Naive B cell (primary cell): Measurements from ENCODE around the gene PCYT2. TPM values are rescaled to one million over a fixed set of nuclear protein-coding genes. Genes with fewer than 3 reads are reported as not detected.

Experiments used
- ATAC-seq, 2 donors: fragments of 150-1000 bp; cut with Tn5 transposase; 2 replicates each; pipeline ENCODE4 v1.10.0; 2021; ENCODE audit warnings: low read depth in 2 of 2, mild to moderate bottlenecking in 2 of 2, moderate library complexity in 2 of 2
- DNase-seq: peaks from one replicate; pipeline ENCODE4 v3.0.0; 2022
- H3K27ac Mint-ChIP-seq, 6 donors: one replicate each; pipeline ENCODE4 v1.8.0; 2020 to 2022; ENCODE audit warnings: mild to moderate bottlenecking in 6 of 6, mixed read lengths in 6 of 6, moderate library complexity in 5 of 6, inconsistent platforms in 2 of 6
- H3K27me3 Mint-ChIP-seq, 3 donors: one replicate each; pipeline ENCODE4 v1.8.0; 2021 to 2022; ENCODE audit warnings: mixed read lengths in 3 of 3, mild to moderate bottlenecking in 1 of 3
- H3K36me3 Mint-ChIP-seq, 2 donors: one replicate each; pipeline ENCODE4 v1.8.0; 2020 to 2022; ENCODE audit warnings: mixed read lengths in 2 of 2, inconsistent platforms in 1 of 2, mild to moderate bottlenecking in 1 of 2
- H3K4me1 Mint-ChIP-seq, 3 donors: one replicate each; pipeline ENCODE4 v1.8.0; 2020 to 2022; ENCODE audit warnings: mixed read lengths in 3 of 3, inconsistent platforms in 1 of 3, mild to moderate bottlenecking in 1 of 3, moderate library complexity in 1 of 3
- H3K4me3 Mint-ChIP-seq, 8 donors: one replicate each; pipeline ENCODE4 v1.8.0; 2020 to 2022; ENCODE audit warnings: mild to moderate bottlenecking in 8 of 8, mixed read lengths in 8 of 8, moderate library complexity in 8 of 8, inconsistent platforms in 2 of 8
- H3K9me3 Mint-ChIP-seq, 7 donors: one replicate each; pipeline ENCODE4 v1.8.0; 2020 to 2022; ENCODE audit warnings: mixed read lengths in 7 of 7, mild to moderate bottlenecking in 5 of 7, inconsistent platforms in 2 of 7, moderate library complexity in 1 of 7
- polyA plus RNA-seq, 6 donors: library from polyadenylated mRNA; unstranded; fragments of 300-500 nt; fragmentation: Illumina TruSeq; gene quantifications; one replicate each; pipeline ENCODE4 v1.2.3, GENCODE V29; 2021; ENCODE audit warnings: low read depth in 6 of 6

The PCYT2 gene
- polyA plus RNA-seq, 6 donors from 2014 or later, result 19.0 to 28.4 (median 21.2) TPM

DNA sequence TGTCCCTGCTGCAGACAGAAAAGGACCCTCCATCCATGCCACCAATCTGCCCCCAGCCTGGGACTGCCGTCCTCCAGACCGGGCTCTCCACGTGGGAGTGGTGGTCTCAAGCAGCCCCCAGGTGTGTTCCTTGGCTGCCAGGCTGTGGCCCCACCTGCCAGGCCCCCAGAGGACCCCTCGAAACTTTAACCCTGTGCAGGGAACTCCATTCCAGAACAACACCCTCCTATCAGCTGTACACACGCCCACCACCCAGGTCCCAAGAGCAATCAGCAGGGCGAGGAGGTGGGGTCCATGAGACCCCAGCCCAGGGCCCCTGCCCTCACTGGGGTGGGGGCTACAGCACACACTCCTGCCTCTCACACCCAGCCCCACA is 24.5 kb upstream of the PCYT2 start:
- ATAC-seq (no peak), DNase-seq (no peak)
- no peaks in the 10 kb centered on the region for H3K9me3 Mint-ChIP-seq
- no peaks in the 10 kb centered on the region for H3K36me3 Mint-ChIP-seq
- H3K4me1 Mint-ChIP-seq, result peaks cover 5 to 22% (median 12%) of the 10 kb centered on the region in 3 donors
- peaks cover 0 to 21% (median 15%) of the 10 kb centered on the region in 3 donors for H3K27me3 Mint-ChIP-seq
- peak overlapping the region in 7 of 8 donors; percentile 33 to 71 (median 45) for H3K4me3 Mint-ChIP-seq
- peak overlapping the region in 1 of 6 donors; percentile 74 for H3K27ac Mint-ChIP-seq

DNA sequence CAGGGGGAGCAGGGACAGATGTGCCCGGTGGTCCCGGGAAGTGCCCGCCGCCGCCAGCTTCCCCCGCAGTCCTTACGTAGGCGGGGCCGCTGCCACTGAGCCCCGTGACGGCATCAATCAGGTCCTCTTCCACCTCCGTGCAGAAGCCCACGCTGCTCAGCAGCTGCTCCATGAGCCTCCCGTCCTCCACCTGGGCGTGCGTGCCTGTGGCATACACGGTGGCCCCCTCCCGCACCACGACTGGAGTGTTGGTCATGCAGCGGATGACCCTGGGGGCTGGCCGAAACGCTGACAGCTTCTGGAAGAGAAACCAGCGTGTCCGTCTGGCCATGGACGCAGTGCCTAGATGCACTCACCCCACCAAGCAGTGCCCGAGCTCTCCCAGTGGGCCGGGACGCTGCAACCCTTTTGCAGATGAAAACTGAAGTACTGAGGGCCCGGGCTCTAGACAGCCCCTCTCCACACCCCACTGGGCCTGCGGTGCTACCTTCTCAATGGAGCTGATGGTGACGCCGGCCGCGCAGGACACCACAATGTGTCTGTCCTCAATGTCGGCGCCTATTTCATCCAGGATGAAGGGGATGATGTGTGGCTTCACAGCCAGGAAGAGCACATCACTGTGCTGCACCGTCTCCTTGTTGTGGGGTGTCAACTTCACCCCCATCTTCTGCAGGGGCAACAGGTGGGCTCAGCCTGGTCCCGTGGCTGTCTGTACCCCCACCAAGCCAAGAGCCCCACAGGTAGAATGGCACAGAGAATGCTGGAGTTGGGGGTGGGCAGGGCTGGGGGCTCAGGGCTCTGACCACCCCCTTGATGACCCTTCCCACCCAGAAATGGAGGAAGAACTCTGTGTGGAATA is 23.9 kb upstream of the PCYT2 start:
- Mint-ChIP-seq H3K36me3 (no peaks in the 10 kb centered on the region), H3K4me3 (peak overlapping the region in 5 of 8 donors; percentile 20 to 67 (median 45)), H3K4me1 (peaks cover 5 to 22% (median 12%) of the 10 kb centered on the region in 3 donors), H3K9me3 (no peaks in the 10 kb centered on the region), H3K27me3 (peaks cover 0 to 21% (median 15%) of the 10 kb centered on the region in 3 donors), H3K27ac (no peak overlapping the region)
- no peak for ATAC-seq
- DNase-seq, result no peak

DNA sequence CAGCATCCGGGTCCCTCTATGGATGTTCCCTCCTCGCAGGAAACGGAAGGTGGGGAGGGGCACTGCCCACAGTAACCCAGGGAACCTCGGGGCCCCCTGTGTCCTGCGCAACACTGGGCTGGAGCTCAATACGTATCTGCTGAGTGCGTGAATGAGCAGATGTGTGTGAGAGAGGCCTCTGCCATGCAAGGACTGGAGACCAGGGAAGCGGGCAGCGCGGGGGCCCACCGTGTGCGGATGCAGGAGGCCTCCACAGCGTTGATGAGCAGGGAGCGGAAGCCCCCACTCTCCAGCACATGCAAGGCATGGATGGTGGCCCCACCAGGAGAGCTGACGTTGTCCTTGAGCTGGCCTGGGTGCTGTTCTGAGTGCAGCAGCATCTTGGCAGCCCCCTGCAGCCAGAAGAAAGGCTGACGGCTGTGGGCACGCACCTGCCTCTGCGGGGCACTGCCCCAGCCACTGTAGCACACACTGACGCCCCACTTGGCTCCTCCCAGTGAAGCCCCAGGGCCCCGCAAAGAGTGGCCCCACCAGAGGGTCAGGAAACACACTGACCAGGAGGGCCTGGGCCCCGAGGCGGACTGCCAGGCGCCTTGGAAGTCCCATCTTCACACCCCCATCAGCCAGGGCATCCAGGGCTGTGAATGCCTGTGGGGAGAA is 23.0 kb upstream of the PCYT2 start:
- peaks cover 0 to 29% (median 17%) of the 10 kb centered on the region in 3 donors for H3K27me3 Mint-ChIP-seq
- peaks cover 5 to 22% (median 13%) of the 10 kb centered on the region in 3 donors for H3K4me1 Mint-ChIP-seq
- no peaks in the 10 kb centered on the region for H3K9me3 Mint-ChIP-seq
- H3K27ac Mint-ChIP-seq, result peak overlapping the region in 2 of 6 donors; percentile 12 to 54
- no peaks in the 10 kb centered on the region for H3K36me3 Mint-ChIP-seq
- no peak for ATAC-seq
- H3K4me3 Mint-ChIP-seq, result no peak overlapping the region
- no peak for DNase-seq

GRCh38 chr17:81933178-81933699 is 22.0 kb upstream of the PCYT2 start:
- Mint-ChIP-seq H3K9me3 (no peaks in the 10 kb centered on the region), H3K27me3 (peaks cover 0 to 35% (median 20%) of the 10 kb centered on the region in 3 donors), H3K4me1 (peaks cover 5 to 19% (median 19%) of the 10 kb centered on the region in 3 donors), H3K27ac (no peak overlapping the region), H3K4me3 (no peak overlapping the region), H3K36me3 (no peaks in the 10 kb centered on the region)
- no peak for DNase-seq
- ATAC-seq, result no peak

DNA sequence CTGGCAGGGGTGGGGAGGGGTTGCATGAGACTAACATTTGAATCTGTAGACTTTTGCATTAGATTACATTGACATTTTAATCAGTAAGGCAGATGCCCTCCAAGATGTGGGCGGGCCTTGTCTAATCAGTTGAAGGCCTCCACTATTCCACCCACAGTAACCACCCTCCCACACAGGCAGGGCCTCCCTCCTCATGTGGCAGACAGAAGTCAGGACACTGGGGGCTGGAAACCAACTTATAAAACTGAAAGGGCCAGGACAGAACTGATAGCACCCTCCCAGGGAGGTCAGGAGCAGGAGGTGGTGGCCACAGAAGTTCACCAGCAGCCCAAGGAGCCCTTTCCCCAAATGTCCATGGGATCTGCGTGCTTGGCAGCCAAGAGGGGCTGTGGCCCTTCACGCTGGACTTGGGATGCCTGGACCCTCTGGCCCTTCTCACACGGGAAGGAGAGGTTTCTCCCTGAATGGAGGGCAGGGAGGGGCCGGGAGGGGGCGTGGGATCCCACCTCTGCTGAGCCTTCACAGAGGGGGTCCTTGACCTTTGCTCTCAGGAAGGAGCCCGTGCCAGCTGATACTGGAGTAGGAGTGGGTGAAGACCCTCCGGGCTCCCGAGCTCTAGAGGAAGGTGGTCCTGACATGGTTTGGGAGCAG is 21.3 kb upstream of the PCYT2 start:
- Mint-ChIP-seq H3K9me3 (no peaks in the 10 kb centered on the region), H3K27ac (no peak overlapping the region), H3K4me1 (peaks cover 0 to 17% (median 13%) of the 10 kb centered on the region in 3 donors), H3K4me3 (no peak overlapping the region), H3K36me3 (no peaks in the 10 kb centered on the region), H3K27me3 (peaks cover 0 to 35% (median 20%) of the 10 kb centered on the region in 3 donors)
- DNase-seq (no peak), ATAC-seq (no peak)

DNA sequence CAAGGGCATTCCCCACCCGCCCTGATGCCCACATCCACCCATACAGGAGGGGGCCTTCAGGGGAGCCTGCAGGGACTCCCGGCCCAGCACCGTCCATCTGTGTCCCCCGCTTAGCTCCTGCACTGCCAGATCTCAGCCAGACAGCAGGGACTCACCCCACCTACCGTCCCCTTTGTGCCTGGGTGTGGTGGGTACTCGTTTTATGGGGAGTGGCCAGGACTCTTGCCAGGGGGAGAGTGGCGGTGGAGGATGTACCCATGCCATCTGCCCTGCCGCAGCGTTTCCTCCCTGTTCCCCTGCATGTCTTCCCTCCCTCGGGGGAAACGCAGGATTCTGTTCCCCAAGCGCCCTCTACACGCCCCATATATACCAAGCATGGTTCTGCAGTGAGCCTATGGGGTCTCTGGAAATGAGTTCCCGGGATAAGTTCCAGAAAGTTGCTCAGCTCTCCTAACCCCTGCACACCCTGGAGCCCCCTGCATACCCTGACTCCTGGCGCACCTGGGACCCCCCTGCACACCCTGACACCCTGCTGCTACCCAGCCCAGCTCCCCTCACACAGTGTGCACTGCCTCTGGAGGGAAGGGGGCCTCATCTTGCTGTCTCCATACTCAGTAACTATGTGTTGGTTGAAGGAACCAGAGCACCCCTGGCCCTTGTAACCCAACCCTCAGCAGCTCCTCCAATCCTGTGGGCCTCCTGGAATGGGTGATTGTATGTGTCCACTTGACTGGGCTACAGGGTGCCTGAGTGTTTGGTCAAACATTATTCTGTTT is 20.5 kb upstream of the PCYT2 start:
- H3K4me1 Mint-ChIP-seq, result peaks cover 0 to 16% (median 12%) of the 10 kb centered on the region in 3 donors
- H3K27ac Mint-ChIP-seq, result peak overlapping the region in 2 of 6 donors; percentile 14 to 42
- H3K4me3 Mint-ChIP-seq, result peak overlapping the region in 1 of 8 donors; percentile 26
- H3K36me3 Mint-ChIP-seq, result no peaks in the 10 kb centered on the region
- peaks cover 0 to 35% (median 20%) of the 10 kb centered on the region in 3 donors for H3K27me3 Mint-ChIP-seq
- no peaks in the 10 kb centered on the region for H3K9me3 Mint-ChIP-seq
- DNase-seq, result no peak
- no peak for ATAC-seq

DNA sequence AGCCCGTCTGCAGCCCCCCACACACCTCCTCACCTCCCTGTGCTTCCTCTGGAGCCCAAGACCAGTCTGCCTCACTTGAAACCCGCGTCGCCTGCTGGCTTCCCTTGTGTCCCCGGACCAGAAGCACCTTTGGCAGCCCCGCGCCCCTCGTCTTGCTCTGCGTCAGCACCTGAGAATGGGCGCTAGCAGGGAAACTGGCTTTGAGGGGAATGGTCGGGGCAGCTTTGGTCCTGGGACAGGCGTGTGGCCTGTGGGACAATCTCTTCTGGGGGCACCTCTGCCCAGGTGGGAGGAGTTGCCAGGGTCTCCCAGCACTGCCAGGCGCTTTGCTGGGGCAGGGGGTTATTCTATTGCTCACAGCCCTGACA is 20.0 kb upstream of the PCYT2 start:
- peak overlapping the region in 1 of 6 donors; percentile 14 for H3K27ac Mint-ChIP-seq
- peak overlapping the region in 2 of 8 donors; percentile 16 to 62 for H3K4me3 Mint-ChIP-seq

GRCh38 chr17:81930142-81931125 is 19.2 kb upstream of the PCYT2 start:
- peaks cover 7 to 25% (median 15%) of the 10 kb centered on the region in 3 donors for H3K4me1 Mint-ChIP-seq
- no peaks in the 10 kb centered on the region for H3K9me3 Mint-ChIP-seq
- H3K27ac Mint-ChIP-seq, result no peak overlapping the region
- peaks cover 0 to 35% (median 20%) of the 10 kb centered on the region in 3 donors for H3K27me3 Mint-ChIP-seq
- H3K4me3 Mint-ChIP-seq, result peak overlapping the region in 5 of 8 donors; percentile 13 to 62 (median 19)
- no peak for DNase-seq
- no peaks in the 10 kb centered on the region for H3K36me3 Mint-ChIP-seq
- no peak for ATAC-seq

More for the DNA sequence above, 20.0 kb upstream of the PCYT2 start:
- Mint-ChIP-seq H3K27me3 (peaks cover 0 to 35% (median 20%) of the 10 kb centered on the region in 3 donors), H3K9me3 (no peaks in the 10 kb centered on the region), H3K4me1 (peaks cover 5 to 22% (median 13%) of the 10 kb centered on the region in 3 donors), H3K36me3 (no peaks in the 10 kb centered on the region)
- DNase-seq, result no peak
- ATAC-seq, result no peak

DNA sequence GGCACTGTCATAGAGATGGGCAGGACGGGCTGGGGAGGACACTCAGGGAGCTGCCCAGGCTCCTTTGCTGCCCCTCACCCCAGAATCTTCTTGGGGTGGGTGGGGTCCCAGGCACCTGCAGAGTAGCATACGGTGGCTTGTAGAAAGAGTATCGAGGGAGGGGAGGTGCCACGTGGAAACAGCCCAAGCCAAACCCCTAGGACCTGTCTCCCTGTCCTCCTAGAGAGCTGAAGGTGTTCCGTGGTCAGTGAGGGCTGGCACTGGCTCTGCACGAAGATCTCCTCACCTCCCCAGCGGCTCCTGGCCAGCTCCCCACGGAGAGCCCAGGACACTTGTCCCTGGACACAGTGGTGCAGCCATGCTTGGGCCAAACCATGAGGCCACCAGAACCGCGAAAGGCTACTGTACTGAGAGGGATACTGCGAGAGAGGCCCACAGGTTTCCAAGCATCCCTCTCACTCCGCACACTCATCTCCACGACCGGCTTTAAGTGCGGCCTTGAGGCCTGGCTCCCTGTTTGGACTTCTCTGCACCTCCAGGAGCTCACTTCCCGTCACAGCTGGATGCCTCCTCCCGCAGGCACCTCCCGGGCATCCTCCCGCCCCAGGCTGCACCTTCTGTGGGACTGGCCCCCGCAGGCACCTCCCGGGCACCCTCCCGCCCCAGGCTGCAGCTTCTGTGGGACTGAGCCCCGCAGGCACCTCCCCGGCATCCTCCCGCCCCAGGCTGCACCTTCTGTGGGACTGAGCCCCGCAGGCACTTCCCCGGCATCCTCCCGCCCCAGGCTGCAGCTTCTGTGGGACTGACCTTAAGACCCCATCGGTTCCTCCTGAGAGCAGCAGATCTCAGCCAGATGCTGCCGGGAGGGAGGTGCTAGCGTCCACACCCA is 18.3 kb upstream of the PCYT2 start:
- H3K27ac Mint-ChIP-seq, result peak overlapping the region in 3 of 6 donors; percentile 47 to 54 (median 52)
- H3K36me3 Mint-ChIP-seq, result no peaks in the 10 kb centered on the region
- ATAC-seq (no peak), DNase-seq (no peak)
- peaks cover 7 to 25% (median 16%) of the 10 kb centered on the region in 3 donors for H3K4me1 Mint-ChIP-seq
- H3K4me3 Mint-ChIP-seq, result peak overlapping the region in 6 of 8 donors; percentile 37 to 85 (median 62)
- no peaks in the 10 kb centered on the region for H3K9me3 Mint-ChIP-seq
- H3K27me3 Mint-ChIP-seq, result peaks cover 0 to 35% (median 20%) of the 10 kb centered on the region in 3 donors

DNA sequence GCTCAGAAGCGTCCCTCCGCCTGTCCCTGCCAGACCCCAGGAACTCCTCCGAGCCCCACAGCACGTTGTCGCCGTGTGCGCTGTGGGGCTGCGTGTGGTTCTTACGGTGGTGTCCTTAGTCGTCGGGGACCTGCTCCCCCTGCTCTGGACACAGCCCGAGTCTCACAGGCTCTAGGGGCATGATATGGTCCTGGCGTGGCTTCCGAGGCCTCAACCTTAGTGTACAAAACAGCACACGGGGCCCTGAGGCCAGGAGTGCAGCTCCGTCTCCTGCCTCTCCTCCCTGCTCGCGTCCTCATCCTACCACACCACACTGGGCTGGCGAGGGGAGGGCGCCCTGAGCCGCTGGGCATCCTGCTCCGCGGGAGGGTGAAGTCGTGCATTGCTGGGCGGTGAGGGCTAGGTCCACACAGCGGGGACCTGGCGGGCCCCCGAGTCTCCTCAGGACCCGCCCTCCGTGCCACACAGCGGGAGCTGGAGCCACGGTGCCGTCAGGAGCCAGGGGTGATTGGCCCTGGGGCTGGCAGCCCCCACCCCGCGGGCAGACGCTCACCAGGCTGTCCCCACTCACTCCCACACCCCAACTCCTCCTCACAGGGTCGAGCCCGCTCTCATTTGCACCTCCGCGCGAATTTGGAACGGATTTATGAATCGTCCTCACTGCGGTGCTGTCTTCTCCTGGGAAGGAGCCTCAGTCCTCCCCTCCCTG is 17.5 kb upstream of the PCYT2 start:
- DNase-seq, result no peak
- peak overlapping the region in 3 of 6 donors; percentile 29 to 52 (median 47) for H3K27ac Mint-ChIP-seq
- no peak for ATAC-seq
- H3K4me1 Mint-ChIP-seq, result peaks cover 7 to 29% (median 18%) of the 10 kb centered on the region in 3 donors
- no peaks in the 10 kb centered on the region for H3K36me3 Mint-ChIP-seq
- no peaks in the 10 kb centered on the region for H3K9me3 Mint-ChIP-seq
- peak overlapping the region; percentile 37 to 85 (median 64) for H3K4me3 Mint-ChIP-seq
- peaks cover 0 to 35% (median 20%) of the 10 kb centered on the region in 3 donors for H3K27me3 Mint-ChIP-seq
